Measurements from ENCODE around the gene RABEP2.

Gene RABEP2

DNA sequence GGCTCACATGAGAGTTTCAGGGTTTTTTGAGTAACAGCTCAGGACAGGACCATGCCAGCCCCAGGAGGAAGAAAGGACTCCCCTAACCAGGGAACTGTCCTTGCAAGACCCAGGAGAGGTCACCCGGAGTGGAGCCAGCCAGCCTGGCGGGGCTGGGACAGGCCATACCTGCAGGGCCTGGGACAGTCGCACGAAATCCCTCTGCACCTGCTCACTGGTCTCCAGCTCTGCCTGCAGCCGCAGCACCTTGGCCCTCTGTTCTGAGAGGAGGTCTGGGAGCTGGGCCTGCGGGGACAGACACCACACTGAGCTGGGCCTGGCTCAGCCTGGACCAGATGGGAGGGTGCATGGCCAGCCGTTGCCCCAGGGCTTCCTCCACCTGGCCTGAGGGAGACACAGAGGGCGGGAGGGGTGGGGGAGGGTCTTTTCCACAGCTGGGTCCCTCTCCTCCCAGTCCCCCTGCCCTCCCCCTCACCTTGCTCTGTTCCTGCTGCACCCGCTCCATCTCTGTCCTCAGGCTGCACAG is 19.7 kb downstream of the RABEP2 start:
- TF ChIP-seq PPARA (CRISPR knock-in tag; IDR thresholded peaks at IDR 0.05; ENCODE audit: borderline replicate concordance) (no peak), CSDC2 (CRISPR knock-in tag; IDR thresholded peaks at IDR 0.05) (no peak), ESRRG (CRISPR knock-in tag; IDR thresholded peaks at IDR 0.05) (no peak), TOX (CRISPR knock-in tag; IDR thresholded peaks at IDR 0.05; ENCODE audit: borderline replicate concordance) (no peak), GLIS3 (CRISPR knock-in tag; IDR thresholded peaks at IDR 0.05) (no peak), ZNF70 (CRISPR knock-in tag; IDR thresholded peaks at IDR 0.05) (no peak), ZFP3 (CRISPR knock-in tag; IDR thresholded peaks at IDR 0.05) (no peak), ZC3H10 (CRISPR knock-in tag; IDR thresholded peaks at IDR 0.05) (no peak), ZNF8 (CRISPR knock-in tag; IDR thresholded peaks at IDR 0.05) (no peak), TCF4 (CRISPR knock-in tag; IDR thresholded peaks at IDR 0.05; ENCODE audit: borderline replicate concordance) (no peak), RARB (CRISPR knock-in tag; IDR thresholded peaks at IDR 0.05) (no peak), ZFP30 (CRISPR knock-in tag; IDR thresholded peaks at IDR 0.05) (no peak), BACH2 (CRISPR knock-in tag; IDR thresholded peaks at IDR 0.05; ENCODE audit: borderline replicate concordance) (no peak), ISL1 (CRISPR knock-in tag; IDR thresholded peaks at IDR 0.05) (no peak), SNAI2 (CRISPR knock-in tag; IDR thresholded peaks at IDR 0.05) (no peak)
- TF ChIP-seq, protein P1, sequence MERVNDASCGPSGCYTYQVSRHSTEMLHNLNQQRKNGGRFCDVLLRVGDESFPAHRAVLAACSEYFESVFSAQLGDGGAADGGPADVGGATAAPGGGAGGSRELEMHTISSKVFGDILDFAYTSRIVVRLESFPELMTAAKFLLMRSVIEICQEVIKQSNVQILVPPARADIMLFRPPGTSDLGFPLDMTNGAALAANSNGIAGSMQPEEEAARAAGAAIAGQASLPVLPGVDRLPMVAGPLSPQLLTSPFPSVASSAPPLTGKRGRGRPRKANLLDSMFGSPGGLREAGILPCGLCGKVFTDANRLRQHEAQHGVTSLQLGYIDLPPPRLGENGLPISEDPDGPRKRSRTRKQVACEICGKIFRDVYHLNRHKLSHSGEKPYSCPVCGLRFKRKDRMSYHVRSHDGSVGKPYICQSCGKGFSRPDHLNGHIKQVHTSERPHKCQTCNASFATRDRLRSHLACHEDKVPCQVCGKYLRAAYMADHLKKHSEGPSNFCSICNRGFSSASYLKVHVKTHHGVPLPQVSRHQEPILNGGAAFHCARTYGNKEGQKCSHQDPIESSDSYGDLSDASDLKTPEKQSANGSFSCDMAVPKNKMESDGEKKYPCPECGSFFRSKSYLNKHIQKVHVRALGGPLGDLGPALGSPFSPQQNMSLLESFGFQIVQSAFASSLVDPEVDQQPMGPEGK (CRISPR knock-in tag; IDR thresholded peaks at IDR 0.05; ENCODE audit: borderline replicate concordance) = no peak
- TF ChIP-seq, protein P2, sequence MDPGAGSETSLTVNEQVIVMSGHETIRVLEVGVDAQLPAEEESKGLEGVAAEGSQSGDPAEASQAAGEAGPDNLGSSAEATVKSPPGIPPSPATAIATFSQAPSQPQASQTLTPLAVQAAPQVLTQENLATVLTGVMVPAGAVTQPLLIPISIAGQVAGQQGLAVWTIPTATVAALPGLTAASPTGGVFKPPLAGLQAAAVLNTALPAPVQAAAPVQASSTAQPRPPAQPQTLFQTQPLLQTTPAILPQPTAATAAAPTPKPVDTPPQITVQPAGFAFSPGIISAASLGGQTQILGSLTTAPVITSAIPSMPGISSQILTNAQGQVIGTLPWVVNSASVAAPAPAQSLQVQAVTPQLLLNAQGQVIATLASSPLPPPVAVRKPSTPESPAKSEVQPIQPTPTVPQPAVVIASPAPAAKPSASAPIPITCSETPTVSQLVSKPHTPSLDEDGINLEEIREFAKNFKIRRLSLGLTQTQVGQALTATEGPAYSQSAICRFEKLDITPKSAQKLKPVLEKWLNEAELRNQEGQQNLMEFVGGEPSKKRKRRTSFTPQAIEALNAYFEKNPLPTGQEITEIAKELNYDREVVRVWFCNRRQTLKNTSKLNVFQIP (CRISPR knock-in tag; IDR thresholded peaks at IDR 0.05; ENCODE audit: borderline replicate concordance, low read depth) = no peak
- ATAC-seq = no peak

DNA sequence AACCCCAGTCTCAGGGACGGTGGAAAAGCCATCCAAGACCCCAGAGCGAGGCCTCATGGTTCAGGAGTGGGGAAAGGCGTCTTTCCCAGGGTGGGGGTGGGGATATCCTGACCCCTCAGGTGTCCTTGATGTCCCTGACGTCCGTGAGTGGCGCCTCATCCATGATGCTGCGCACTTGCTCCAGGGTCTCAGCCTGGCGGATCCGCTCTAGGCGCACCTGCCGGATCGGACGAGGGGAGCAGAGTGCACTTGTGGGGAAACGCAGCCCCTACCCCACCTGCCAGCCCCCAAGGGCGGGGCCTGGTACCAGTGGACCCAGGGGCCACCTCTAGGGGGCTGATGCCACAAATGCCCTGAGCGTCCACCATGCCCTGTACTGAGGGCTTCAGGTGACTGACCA is 20.2 kb downstream of the RABEP2 start:
- no peak for TF ChIP-seq ZNF565 (CRISPR knock-in tag; conservative IDR thresholded peaks at IDR 0.05; ENCODE audit: low read depth)
- no peak for TF ChIP-seq CSRNP3 (CRISPR knock-in tag; IDR thresholded peaks at IDR 0.05)
- no peak for TF ChIP-seq ZFP3 (CRISPR knock-in tag; IDR thresholded peaks at IDR 0.05)
- TF ChIP-seq CREB5 (CRISPR knock-in tag; IDR thresholded peaks at IDR 0.05; ENCODE audit: low read depth) = no peak
- no peak for TF ChIP-seq GLIS3 (CRISPR knock-in tag; IDR thresholded peaks at IDR 0.05)
- TF ChIP-seq ZC3H10 (CRISPR knock-in tag; IDR thresholded peaks at IDR 0.05) = no peak
- TF ChIP-seq TCF4 (CRISPR knock-in tag; IDR thresholded peaks at IDR 0.05; ENCODE audit: borderline replicate concordance) = no peak
- no peak for TF ChIP-seq CSDC2 (CRISPR knock-in tag; IDR thresholded peaks at IDR 0.05)
- no peak for TF ChIP-seq ISL1 (CRISPR knock-in tag; IDR thresholded peaks at IDR 0.05)
- TF ChIP-seq ZNF8 (CRISPR knock-in tag; IDR thresholded peaks at IDR 0.05) = no peak
- TF ChIP-seq RARB (CRISPR knock-in tag; IDR thresholded peaks at IDR 0.05) = no peak
- no peak for ATAC-seq

GRCh38 chr16:28904363-28904762 is 20.7 kb downstream of the RABEP2 start:
- TF ChIP-seq GLIS3 (CRISPR knock-in tag; IDR thresholded peaks at IDR 0.05) (no peak), TCF4 (CRISPR knock-in tag; IDR thresholded peaks at IDR 0.05; ENCODE audit: borderline replicate concordance) (no peak), ESRRG (CRISPR knock-in tag; IDR thresholded peaks at IDR 0.05) (no peak), CSDC2 (CRISPR knock-in tag; IDR thresholded peaks at IDR 0.05) (no peak), CSRNP3 (CRISPR knock-in tag; IDR thresholded peaks at IDR 0.05) (no peak), SNAI2 (CRISPR knock-in tag; IDR thresholded peaks at IDR 0.05) (no peak), ZFP30 (CRISPR knock-in tag; IDR thresholded peaks at IDR 0.05) (no peak), TOX (CRISPR knock-in tag; IDR thresholded peaks at IDR 0.05; ENCODE audit: borderline replicate concordance) (no peak), CREB5 (CRISPR knock-in tag; IDR thresholded peaks at IDR 0.05; ENCODE audit: low read depth) (no peak), OSR1 (CRISPR knock-in tag; IDR thresholded peaks at IDR 0.05) (no peak), ZNF8 (CRISPR knock-in tag; IDR thresholded peaks at IDR 0.05) (no peak)
- TF ChIP-seq, protein P1 (CRISPR knock-in tag; IDR thresholded peaks at IDR 0.05; ENCODE audit: borderline replicate concordance) = no peak
- TF ChIP-seq, protein P2 (CRISPR knock-in tag; IDR thresholded peaks at IDR 0.05; ENCODE audit: borderline replicate concordance, low read depth) = no peak
- ATAC-seq = no peak
